ENCODE results near the gene MYD88.

Gene MYD88

DNA sequence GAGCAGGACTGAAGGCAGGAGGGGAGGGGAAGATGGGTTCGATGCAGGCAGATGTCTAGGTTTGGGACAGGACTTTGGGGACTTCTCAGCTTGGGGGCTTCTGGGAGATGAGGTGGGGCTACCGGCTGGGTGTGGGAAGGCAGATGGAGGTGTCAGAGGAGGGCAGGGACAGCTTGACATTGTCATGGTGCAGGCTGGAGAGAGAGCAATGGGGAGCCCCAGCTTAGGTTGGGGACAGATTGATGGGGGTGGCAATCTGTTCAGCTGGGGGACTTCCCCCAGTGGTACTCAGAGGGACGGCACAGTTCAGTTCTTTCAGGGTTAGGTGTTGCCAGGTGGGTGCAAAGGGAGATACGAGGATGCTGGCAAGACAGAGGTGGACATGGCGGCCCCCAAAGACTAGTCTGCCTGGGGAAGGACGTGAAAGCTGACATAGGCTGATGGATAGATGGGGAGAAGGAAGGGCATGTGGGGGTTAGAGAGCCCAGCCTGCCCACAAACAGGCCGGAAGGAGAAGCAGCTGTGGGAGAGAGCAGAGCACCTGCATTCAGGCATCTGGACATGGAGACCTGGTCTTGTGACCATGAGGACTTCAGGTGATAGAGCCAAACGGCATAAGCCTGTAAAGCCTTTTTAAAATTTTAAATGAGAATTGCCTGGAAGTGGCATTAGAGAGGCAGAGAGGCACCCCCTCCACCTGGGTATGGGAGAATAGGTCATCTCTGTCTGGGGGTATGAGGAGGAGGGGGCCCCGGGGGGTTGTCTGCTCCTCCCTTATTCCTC, 22.6 kb upstream of the MYD88 start:
- no peak overlapping the region for H3K4me3 ChIP-seq (ENCODE audit: low read depth, low read length)
- DNase-seq = no peak

DNA sequence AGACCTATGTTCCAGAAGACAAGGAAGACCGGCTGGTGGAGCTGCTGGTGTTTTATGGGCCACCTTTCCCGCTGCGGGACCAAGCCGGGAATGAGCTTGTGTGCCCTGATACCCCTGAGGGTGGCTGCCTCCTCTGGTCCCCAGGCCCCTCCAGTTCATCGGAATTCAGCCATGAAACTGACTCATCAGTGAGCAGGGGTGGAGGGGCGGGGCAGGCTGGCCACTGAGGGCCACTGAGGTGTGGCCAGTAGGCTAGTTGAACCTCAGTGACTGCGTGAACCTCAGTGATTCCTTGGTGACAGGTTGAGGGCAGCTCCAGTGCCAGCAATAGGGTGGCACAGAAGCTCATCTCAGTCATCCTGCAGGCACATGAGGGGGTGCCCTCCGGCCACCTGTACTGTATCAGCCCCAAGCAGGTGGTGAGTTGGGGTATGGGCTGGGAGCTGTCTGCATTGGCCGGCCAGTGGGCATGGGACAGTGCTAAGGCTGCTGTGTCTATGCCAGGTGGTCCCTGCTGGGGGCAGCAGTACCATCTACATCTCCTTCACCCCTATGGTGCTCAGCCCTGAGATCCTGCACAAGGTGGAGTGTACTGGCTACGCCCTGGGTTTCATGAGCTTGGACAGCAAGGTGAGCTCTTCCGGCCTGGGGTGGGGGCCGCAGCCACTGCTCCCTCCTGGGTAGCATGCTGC, 21.8 kb upstream of the MYD88 start:
- DNase-seq = no peak
- H3K4me3 ChIP-seq (ENCODE audit: low read depth, low read length) = no peak overlapping the region
- TF ChIP-seq, protein P1, sequence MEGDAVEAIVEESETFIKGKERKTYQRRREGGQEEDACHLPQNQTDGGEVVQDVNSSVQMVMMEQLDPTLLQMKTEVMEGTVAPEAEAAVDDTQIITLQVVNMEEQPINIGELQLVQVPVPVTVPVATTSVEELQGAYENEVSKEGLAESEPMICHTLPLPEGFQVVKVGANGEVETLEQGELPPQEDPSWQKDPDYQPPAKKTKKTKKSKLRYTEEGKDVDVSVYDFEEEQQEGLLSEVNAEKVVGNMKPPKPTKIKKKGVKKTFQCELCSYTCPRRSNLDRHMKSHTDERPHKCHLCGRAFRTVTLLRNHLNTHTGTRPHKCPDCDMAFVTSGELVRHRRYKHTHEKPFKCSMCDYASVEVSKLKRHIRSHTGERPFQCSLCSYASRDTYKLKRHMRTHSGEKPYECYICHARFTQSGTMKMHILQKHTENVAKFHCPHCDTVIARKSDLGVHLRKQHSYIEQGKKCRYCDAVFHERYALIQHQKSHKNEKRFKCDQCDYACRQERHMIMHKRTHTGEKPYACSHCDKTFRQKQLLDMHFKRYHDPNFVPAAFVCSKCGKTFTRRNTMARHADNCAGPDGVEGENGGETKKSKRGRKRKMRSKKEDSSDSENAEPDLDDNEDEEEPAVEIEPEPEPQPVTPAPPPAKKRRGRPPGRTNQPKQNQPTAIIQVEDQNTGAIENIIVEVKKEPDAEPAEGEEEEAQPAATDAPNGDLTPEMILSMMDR (IDR thresholded peaks at IDR 0.05; ENCODE audit: low read depth, low read length) = no peak
- no peaks in the 10 kb centered on the region for H3K4me1 ChIP-seq
- H3K27me3 ChIP-seq = no peaks in the 10 kb centered on the region
- H3K9me3 ChIP-seq = no peaks in the 10 kb centered on the region
- H3K36me3 ChIP-seq = no peaks in the 10 kb centered on the region; the same call in 1 of the 2 replicates

More for the DNA sequence above, 22.6 kb upstream of the MYD88 start:
- TF ChIP-seq, protein P1 (IDR thresholded peaks at IDR 0.05; ENCODE audit: low read depth, low read length) = no peak
- H3K27me3 ChIP-seq = no peaks in the 10 kb centered on the region
- H3K36me3 ChIP-seq = no peaks in the 10 kb centered on the region
- no peaks in the 10 kb centered on the region for H3K4me1 ChIP-seq
- H3K9me3 ChIP-seq = no peaks in the 10 kb centered on the region

DNA sequence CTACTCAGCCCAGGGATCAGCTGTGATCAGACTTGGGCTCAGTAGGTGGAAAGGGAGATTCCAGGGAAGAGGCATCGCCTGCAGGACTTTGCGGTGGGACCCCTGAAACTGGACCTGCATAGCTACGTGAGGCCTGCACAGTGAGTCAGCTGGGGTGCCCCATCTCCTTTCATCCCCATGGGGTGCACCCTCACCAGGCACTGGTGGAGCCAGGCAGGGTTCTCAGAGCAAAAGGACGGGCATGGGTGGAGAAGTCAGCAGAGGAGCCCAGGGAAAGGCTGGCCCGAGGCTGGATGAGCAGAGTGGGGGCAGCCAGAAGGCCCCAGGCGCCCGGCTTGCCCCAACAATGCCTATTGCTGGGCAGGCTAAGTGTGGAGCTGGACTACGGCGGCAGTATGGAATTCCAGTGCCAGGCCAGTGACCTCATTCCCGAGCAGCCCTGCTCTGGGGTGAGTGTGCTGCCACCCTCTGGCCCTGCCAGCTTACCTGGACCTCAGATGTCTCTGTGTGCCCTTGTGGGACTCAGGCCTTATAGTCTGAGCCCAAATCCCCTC, 21.2 kb upstream of the MYD88 start:
- Histone ChIP-seq H3K27me3 (no peaks in the 10 kb centered on the region), H3K4me1 (no peaks in the 10 kb centered on the region), H3K9me3 (no peaks in the 10 kb centered on the region), H3K4me3 (ENCODE audit: low read depth, low read length) (no peak overlapping the region), H3K36me3 (no peaks in the 10 kb centered on the region; the same call in 1 of the 2 replicates)
- TF ChIP-seq, protein P1 (IDR thresholded peaks at IDR 0.05; ENCODE audit: low read depth, low read length) = no peak
- no peak for DNase-seq

DNA sequence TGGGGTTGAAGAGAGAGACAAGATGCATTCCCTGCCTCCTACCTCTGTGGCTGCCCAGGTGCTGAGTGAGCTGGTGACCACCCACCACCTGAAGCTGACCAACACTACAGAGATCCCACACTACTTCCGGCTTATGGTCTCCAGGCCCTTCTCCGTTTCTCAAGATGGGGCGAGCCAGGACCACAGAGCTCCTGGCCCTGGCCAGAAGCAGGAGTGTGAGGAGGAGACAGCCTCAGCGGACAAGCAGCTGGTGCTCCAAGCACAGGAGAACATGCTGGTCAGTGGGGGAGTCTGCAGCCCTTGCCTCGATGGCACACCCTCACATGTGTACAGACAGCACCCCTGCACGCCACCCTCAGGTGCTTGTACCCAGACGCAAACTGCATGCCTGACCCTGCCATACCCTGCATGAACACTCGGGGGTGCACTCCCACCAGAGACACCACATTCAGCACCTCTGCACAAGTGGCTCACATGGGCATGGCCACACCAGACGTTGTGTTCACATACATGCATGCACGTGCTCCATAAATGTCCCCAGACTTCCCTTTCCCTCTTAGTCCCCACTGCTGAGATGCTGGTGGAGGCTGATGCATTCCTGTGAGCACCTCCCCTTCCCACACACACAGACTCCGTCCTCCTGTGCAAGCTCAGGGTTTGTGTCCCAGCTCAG, 20.6 kb upstream of the MYD88 start:
- Histone ChIP-seq H3K4me1 (no peaks in the 10 kb centered on the region), H3K9me3 (no peaks in the 10 kb centered on the region), H3K36me3 (no peaks in the 10 kb centered on the region; the same call in 1 of the 2 replicates), H3K27me3 (no peaks in the 10 kb centered on the region), H3K4me3 (ENCODE audit: low read depth, low read length) (no peak overlapping the region)
- DNase-seq = peak; percentile 64
- TF ChIP-seq, protein P1 (IDR thresholded peaks at IDR 0.05; ENCODE audit: low read depth, low read length) = peak; percentile 66

DNA sequence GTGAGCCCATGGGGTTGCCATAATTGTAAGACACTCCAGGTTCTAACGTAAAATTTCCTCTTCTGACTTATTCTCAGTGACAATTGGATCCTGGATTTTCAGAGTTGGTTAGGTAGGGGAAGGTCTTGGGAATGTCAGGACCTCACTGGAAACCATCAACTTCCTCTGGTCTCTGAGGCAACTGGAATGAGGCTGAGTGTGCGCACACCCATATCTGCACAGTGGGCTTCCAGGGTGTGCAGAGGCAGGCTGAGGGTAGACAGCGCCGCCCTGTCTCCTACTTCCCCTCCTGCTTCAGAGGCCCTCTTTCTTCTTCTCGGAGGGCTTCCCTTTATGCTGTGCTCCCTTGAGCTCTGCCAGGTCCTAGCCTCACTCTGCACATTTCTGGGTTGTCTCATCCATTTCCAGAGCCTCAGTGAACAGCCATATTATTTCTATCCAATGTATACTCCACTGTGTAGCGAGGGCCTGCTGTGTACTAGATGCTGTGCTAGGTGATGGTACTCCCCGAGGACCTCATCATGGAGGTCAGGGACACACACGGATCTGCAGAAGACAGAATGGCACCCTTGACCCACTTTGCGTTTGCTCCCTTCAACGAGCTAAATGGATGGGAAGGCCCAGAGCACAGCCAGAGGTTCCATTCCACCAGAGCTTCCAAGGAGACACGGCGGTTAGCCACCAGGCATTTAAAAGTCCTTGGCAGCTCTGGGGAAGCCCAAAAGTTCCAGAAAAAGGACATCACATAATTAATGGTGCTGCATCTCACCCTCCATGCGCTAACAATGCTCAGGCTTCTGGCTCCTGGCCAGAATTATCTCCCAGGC, 19.8 kb upstream of the MYD88 start:
- Histone ChIP-seq H3K4me1 (no peaks in the 10 kb centered on the region), H3K36me3 (no peaks in the 10 kb centered on the region; the same call in 1 of the 2 replicates), H3K4me3 (ENCODE audit: low read depth, low read length) (no peak overlapping the region), H3K27me3 (no peaks in the 10 kb centered on the region), H3K9me3 (no peaks in the 10 kb centered on the region)
- DNase-seq = no peak
- TF ChIP-seq, protein P1 (IDR thresholded peaks at IDR 0.05; ENCODE audit: low read depth, low read length) = no peak

Data from BE2C (cell line).